HEK293 (cell line): ENCODE measurements around the gene RBM22.

Experiments
- HOXA7 ChIP-seq: sonication (generic); formaldehyde crosslinking; IDR thresholded peaks from 2 replicates; pipeline ENCODE4 v1.8.1; 2022; ENCODE audit warnings: missing genetic modification reagents, borderline replicate concordance
- KLF9 ChIP-seq: fragments of 450-650 bp; formaldehyde crosslinking; IDR thresholded peaks from 2 replicates; pipeline ENCODE4 v1.5.1; 2016; ENCODE audit warnings: missing biosample characterization, missing genetic modification characterization, low read depth
- MYNN ChIP-seq: fragments of 450-650 bp; formaldehyde crosslinking; IDR thresholded peaks from 2 replicates; pipeline ENCODE4 v1.5.1; 2016; ENCODE audit warnings: missing biosample characterization, missing genetic modification characterization, borderline replicate concordance
- OVOL3 ChIP-seq: fragments of 450-650 bp; formaldehyde crosslinking; IDR thresholded peaks from 2 replicates; pipeline ENCODE4 v1.5.1; 2016; ENCODE audit warnings: missing biosample characterization, missing genetic modification characterization
- PRDM10 ChIP-seq: fragments of 450-650 bp; formaldehyde crosslinking; IDR thresholded peaks from 2 replicates; pipeline ENCODE4 v1.5.1; 2016; ENCODE audit warnings: missing biosample characterization, missing genetic modification characterization
- SETDB1 ChIP-seq: IDR thresholded peaks from one replicate; pipeline ENCODE4 v1.6.1; 2017; ENCODE audit warnings: mild to moderate bottlenecking, low read length, moderate library complexity, mixed read lengths; ENCODE audit not compliant: insufficient read length
- TCF7L2 ChIP-seq: IDR thresholded peaks from 2 replicates; pipeline ENCODE4 v1.6.1; 2011; ENCODE audit warnings: low read depth, mild to moderate bottlenecking, inconsistent platforms, low read length, moderate library complexity, borderline replicate concordance
- WT1 ChIP-seq: fragments of 450-650 bp; formaldehyde crosslinking; IDR thresholded peaks from 2 replicates; pipeline ENCODE4 v1.5.1; 2016; ENCODE audit warnings: missing biosample characterization, missing genetic modification characterization
- ZBTB17 ChIP-seq: fragments of 450-650 bp; formaldehyde crosslinking; IDR thresholded peaks from 2 replicates; pipeline ENCODE4 v1.5.1; 2016; ENCODE audit warnings: missing biosample characterization, missing genetic modification characterization
- ZFHX2 ChIP-seq: fragments of 450-650 bp; formaldehyde crosslinking; conservative IDR thresholded peaks from 2 replicates; pipeline ENCODE4 v1.5.1; 2016; ENCODE audit warnings: missing biosample characterization, missing genetic modification characterization
- ZFP41 ChIP-seq: fragments of 450-650 bp; formaldehyde crosslinking; IDR thresholded peaks from 2 replicates; pipeline ENCODE4 v1.5.1; 2016; ENCODE audit warnings: missing biosample characterization, missing genetic modification characterization, borderline replicate concordance
- ZIC2 ChIP-seq: fragments of 450-650 bp; formaldehyde crosslinking; IDR thresholded peaks from 2 replicates; pipeline ENCODE4 v1.5.1; 2016; ENCODE audit warnings: missing biosample characterization, missing genetic modification characterization
- ZNF221 ChIP-seq: fragments of 450-650 bp; formaldehyde crosslinking; IDR thresholded peaks from 2 replicates; pipeline ENCODE4 v1.5.1; 2017; ENCODE audit warnings: missing biosample characterization, missing genetic modification characterization, borderline replicate concordance
- ZNF223 ChIP-seq: fragments of 450-650 bp; formaldehyde crosslinking; IDR thresholded peaks from 2 replicates; pipeline ENCODE4 v1.5.1; 2016; ENCODE audit warnings: missing biosample characterization, missing genetic modification characterization
- ZNF23 ChIP-seq: fragments of 450-650 bp; formaldehyde crosslinking; IDR thresholded peaks from 2 replicates; pipeline ENCODE4 v1.5.1; 2016; ENCODE audit warnings: missing biosample characterization, missing genetic modification characterization, borderline replicate concordance
- ZNF354C ChIP-seq: fragments of 450-650 bp; formaldehyde crosslinking; IDR thresholded peaks from 2 replicates; pipeline ENCODE4 v1.5.1; 2016; ENCODE audit warnings: missing biosample characterization, missing genetic modification characterization, low read depth, borderline replicate concordance
- ZNF398 ChIP-seq: fragments of 450-650 bp; formaldehyde crosslinking; IDR thresholded peaks from 2 replicates; pipeline ENCODE4 v1.5.1; 2017; ENCODE audit warnings: missing biosample characterization, missing genetic modification characterization
- ZNF423 ChIP-seq: fragments of 450-650 bp; formaldehyde crosslinking; IDR thresholded peaks from 2 replicates; pipeline ENCODE4 v1.5.1; 2016; ENCODE audit warnings: missing biosample characterization, missing genetic modification characterization
- ZNF433 ChIP-seq: fragments of 450-650 bp; formaldehyde crosslinking; IDR thresholded peaks from 2 replicates; pipeline ENCODE4 v1.5.1; 2016; ENCODE audit warnings: missing biosample characterization, missing genetic modification characterization, low read depth
- ZNF529 ChIP-seq: fragments of 450-650 bp; formaldehyde crosslinking; IDR thresholded peaks from 2 replicates; pipeline ENCODE4 v1.5.1; 2017; ENCODE audit warnings: missing genetic modification characterization, missing biosample characterization; ENCODE audit not compliant: insufficient replicate concordance
- ZNF626 ChIP-seq: fragments of 450-650 bp; sonication (Bioruptor Pico); formaldehyde crosslinking; IDR thresholded peaks from 2 replicates; pipeline ENCODE4 v1.5.1; 2018; ENCODE audit warnings: missing biosample characterization, missing genetic modification characterization, inconsistent platforms
- ZNF629 ChIP-seq: fragments of 450-650 bp; formaldehyde crosslinking; IDR thresholded peaks from 2 replicates; pipeline ENCODE4 v1.5.1; 2017; ENCODE audit warnings: missing biosample characterization, missing genetic modification characterization
- ZNF658 ChIP-seq: fragments of 450-650 bp; formaldehyde crosslinking; IDR thresholded peaks from 2 replicates; pipeline ENCODE4; 2016; ENCODE audit warnings: missing biosample characterization, missing genetic modification characterization
- ZNF776 ChIP-seq: fragments of 450-650 bp; formaldehyde crosslinking; IDR thresholded peaks from 2 replicates; pipeline ENCODE4 v1.5.0; 2017; ENCODE audit warnings: missing biosample characterization, missing genetic modification characterization, borderline replicate concordance
- ZXDB ChIP-seq: fragments of 450-650 bp; formaldehyde crosslinking; IDR thresholded peaks from 2 replicates; pipeline ENCODE4 v1.5.1; 2016; ENCODE audit warnings: missing biosample characterization, missing genetic modification characterization
- TF ChIP-seq, protein P1 (sequence below): fragments of 450-650 bp; formaldehyde crosslinking; IDR thresholded peaks from 2 replicates; pipeline ENCODE4 v1.5.1; 2016; ENCODE audit warnings: missing biosample characterization, missing genetic modification characterization

Gene RBM22

DNA sequence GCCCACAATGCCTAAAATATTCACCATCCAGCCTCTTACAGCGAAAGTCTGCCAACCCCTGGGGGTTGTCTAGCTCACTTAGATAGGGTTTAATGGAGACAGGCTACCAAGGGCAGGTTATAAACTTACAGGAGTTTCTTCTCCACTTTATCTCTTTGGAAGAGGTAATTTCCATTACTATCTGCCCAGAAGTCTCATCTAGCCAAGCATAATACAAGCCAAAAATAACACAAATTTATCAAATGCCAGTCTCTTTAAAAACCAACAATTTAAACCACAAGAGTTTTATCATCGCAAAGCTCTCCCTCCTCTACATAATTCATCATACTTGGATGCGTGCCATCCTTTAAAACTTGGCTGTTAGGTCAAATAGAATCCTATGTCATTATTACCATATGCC is 6.2 kb downstream of the RBM22 start (continued):
- TF ChIP-seq ZFP41, result no peak
- peak; percentile 77 for TF ChIP-seq PRDM10 (tag by site-specific recombination)
- peak; percentile 35; the same call in 1 of the 2 replicates for TF ChIP-seq WT1 (tag by site-specific recombination)
- no peak for TF ChIP-seq MYNN
- TF ChIP-seq KLF9 (tag by site-specific recombination), result no peak
- TF ChIP-seq ZNF423 (tag by site-specific recombination), result no peak
- no peak for TF ChIP-seq ZNF658 (tag by site-specific recombination)
- no peak for TF ChIP-seq HOXA7 (CRISPR knock-in tag)
- no peak for TF ChIP-seq ZNF433 (tag by site-specific recombination)
- TF ChIP-seq ZNF529, result no peak
- TF ChIP-seq ZNF221 (tag by site-specific recombination), result no peak
- TF ChIP-seq ZFHX2 (tag by site-specific recombination), result no peak
- TF ChIP-seq ZNF23 (tag by site-specific recombination), result no peak
- TF ChIP-seq SETDB1, result no peak
- no peak for TF ChIP-seq OVOL3 (tag by site-specific recombination)
- TF ChIP-seq ZNF776 (tag by site-specific recombination), result no peak
- no peak for TF ChIP-seq ZNF223 (tag by site-specific recombination)
- TF ChIP-seq ZNF626 (tag by site-specific recombination), result no peak
- no peak for TF ChIP-seq TCF7L2
- 0 out of 2 replicates have a peak, but pooled peaks have one; percentile 18 for TF ChIP-seq ZNF629 (tag by site-specific recombination)
- no peak for TF ChIP-seq ZNF354C (tag by site-specific recombination)
- peak; percentile 95 for TF ChIP-seq ZXDB (tag by site-specific recombination)
- TF ChIP-seq, protein P1, sequence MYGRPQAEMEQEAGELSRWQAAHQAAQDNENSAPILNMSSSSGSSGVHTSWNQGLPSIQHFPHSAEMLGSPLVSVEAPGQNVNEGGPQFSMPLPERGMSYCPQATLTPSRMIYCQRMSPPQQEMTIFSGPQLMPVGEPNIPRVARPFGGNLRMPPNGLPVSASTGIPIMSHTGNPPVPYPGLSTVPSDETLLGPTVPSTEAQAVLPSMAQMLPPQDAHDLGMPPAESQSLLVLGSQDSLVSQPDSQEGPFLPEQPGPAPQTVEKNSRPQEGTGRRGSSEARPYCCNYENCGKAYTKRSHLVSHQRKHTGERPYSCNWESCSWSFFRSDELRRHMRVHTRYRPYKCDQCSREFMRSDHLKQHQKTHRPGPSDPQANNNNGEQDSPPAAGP (tag by site-specific recombination), result no peak
- TF ChIP-seq ZIC2, result no peak
- TF ChIP-seq ZNF398 (tag by site-specific recombination), result peak; percentile 75
- TF ChIP-seq ZBTB17 (tag by site-specific recombination), result no peak
